GM10248 (cell line): ENCODE data around the gene FGFR3.

Source experiments
- CTCF ChIA-PET: fragments of 300-600 bp; sonication (Branson Sonifier 250); formaldehyde crosslinking; extraction: SDS; loops from one replicate; lab custom pipeline; 2021; ENCODE audit warnings: antibody characterized with exemption; lab: Yijun Ruan, JAX
- POLR2A ChIA-PET: fragments of 350-650 bp; sonication (Branson Sonifier 250); formaldehyde crosslinking; extraction: SDS; loops from one replicate; lab custom pipeline; 2020; ENCODE audit warnings: antibody characterized with exemption; lab: Yijun Ruan, JAX
- DNase-seq: peaks from one replicate; pipeline ENCODE4 v3.0.0; 2012; ENCODE audit errors: extremely low spot score
- CTCF ChIP-seq: IDR thresholded peaks from 2 replicates; pipeline ENCODE4 v1.5.1; 2012; ENCODE audit warnings: mild to moderate bottlenecking, low read depth; ENCODE audit errors: extremely low read depth, missing control alignments, control extremely low read depth

FGFR3 gene

GRCh38 chr4:1798580-1799386 is 5.7 kb downstream of the FGFR3 start:
- POLR2A ChIA-PET: interaction anchor here (0.6 kb wide), 1 partner anchor 121 kb away, joined by 3 read pairs; no protein-coding TSS in a partner anchor
- DNase-seq: no peak
- no peak for TF ChIP-seq CTCF
- CTCF ChIA-PET: interaction anchor here (1.4 to 5.5 kb wide), 2 partner anchors 10 to 11 kb away, joined by 3 to 32 read pairs; no protein-coding TSS in a partner anchor

DNA sequence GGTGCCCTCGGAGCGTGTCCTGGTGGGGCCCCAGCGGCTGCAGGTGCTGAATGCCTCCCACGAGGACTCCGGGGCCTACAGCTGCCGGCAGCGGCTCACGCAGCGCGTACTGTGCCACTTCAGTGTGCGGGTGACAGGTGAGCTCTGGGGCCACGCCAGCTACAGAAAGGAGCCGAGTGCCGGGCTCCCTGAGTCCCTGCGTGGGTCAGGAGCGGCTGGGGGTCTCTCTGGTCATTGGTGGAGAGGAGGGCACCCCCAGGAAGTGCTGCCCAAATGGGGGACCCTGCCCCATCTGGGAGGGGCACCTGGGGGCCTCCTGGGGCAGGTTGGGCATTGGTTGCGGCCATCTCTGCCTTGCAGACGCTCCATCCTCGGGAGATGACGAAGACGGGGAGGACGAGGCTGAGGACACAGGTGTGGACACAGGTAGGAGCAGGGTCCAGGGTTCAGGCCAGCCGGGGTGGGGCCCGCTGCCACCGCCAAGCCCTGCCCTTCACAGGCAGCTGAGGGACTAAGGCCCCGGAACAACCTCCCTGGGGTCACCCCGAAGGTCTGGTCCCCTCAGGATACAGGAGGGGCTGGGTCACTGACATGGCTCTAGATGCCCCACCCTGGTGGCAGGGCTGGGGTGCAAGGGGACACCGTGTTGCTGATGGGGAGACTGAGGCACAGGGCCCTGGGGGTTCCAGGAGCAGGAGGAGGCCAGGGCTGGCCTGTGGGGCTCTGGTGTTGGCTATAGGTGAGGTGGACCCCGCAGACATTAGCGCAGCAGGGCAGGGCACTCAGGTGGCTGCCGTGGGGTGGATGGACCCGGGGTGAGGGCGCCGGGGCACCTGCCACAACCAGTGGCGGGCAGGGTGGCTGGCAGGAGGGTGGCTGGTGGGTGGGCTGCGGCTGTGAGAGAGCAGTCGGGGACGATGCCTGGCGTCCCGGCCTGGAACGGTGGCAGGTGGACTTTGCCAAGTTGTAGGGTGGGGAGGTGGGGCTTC is 6.6 kb downstream of the FGFR3 start:
- ChIA-PET CTCF (interaction anchor here (1.1 to 5.5 kb wide), 2 partner anchors 10 to 13 kb away, joined by 3 to 32 read pairs; no protein-coding TSS in a partner anchor), POLR2A (no interaction called here)
- TF ChIP-seq CTCF: no peak
- DNase-seq: no peak

- TF ChIP-seq CTCF: no peak
- DNase-seq: no peak
- POLR2A ChIA-PET: no interaction called here
- CTCF ChIA-PET: interaction anchor here (1.1 to 5.5 kb wide), 2 partner anchors 9 to 12 kb away, joined by 3 to 32 read pairs; no protein-coding TSS in a partner anchor
These were observed 7.7 kb downstream of the FGFR3 start for GRCh38 chr4:1800805-1801204.

DNA sequence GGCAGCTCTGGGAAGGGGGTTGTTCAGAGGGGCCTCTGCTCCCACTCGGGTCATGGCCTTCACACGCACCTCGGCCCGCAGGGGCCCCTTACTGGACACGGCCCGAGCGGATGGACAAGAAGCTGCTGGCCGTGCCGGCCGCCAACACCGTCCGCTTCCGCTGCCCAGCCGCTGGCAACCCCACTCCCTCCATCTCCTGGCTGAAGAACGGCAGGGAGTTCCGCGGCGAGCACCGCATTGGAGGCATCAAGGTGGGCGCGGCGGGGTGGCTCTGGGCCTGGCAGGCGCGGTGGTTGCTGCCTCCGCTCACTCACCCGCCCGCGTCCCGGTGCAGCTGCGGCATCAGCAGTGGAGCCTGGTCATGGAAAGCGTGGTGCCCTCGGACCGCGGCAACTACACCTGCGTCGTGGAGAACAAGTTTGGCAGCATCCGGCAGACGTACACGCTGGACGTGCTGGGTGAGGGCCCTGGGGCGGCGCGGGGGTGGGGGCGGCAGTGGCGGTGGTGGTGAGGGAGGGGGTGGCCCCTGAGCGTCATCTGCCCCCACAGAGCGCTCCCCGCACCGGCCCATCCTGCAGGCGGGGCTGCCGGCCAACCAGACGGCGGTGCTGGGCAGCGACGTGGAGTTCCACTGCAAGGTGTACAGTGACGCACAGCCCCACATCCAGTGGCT is 8.3 kb downstream of the FGFR3 start:
- ChIA-PET POLR2A (no interaction called here), CTCF (interaction anchor here (5.5 kb wide), 1 partner anchor 9 kb away, joined by 32 read pairs; no protein-coding TSS in a partner anchor)
- TF ChIP-seq CTCF: no peak
- no peak for DNase-seq

- CTCF ChIA-PET: interaction anchor here (2.0 kb wide), 1 partner anchor 54 kb away, joined by 8 read pairs; no protein-coding TSS in a partner anchor
- DNase-seq: no peak
- TF ChIP-seq CTCF: no peak
- POLR2A ChIA-PET: no interaction called here
These were observed 9.1 kb downstream of the FGFR3 start for GRCh38 chr4:1802151-1802715.
